H1 (cell line): ENCODE data around the gene GGA1. TPM values are rescaled to one million over a fixed set of nuclear protein-coding genes. Genes with fewer than 3 reads are reported as not detected.

Experiments used
- CBX8 ChIP-seq: fragments of 300-800, 300-1000 bp; sonication (generic); IDR thresholded peaks from 2 replicates; pipeline ENCODE4 v1.7.1; 2016; ENCODE audit warnings: low read depth, low read length, borderline replicate concordance
- CREB1 ChIP-seq: IDR thresholded peaks from 2 replicates; pipeline ENCODE4 v1.6.1; 2012; ENCODE audit warnings: inconsistent platforms
- JUND ChIP-seq: IDR thresholded peaks from 2 replicates; pipeline ENCODE4 v1.6.1; 2011; ENCODE audit warnings: mild to moderate bottlenecking, improper control_type of control experiment, low read length
- KDM4A ChIP-seq: IDR thresholded peaks from one replicate; pipeline ENCODE4 v1.7.1; 2012; ENCODE audit warnings: low read depth, mild to moderate bottlenecking, moderate library complexity, low read length, inconsistent platforms; ENCODE audit not compliant: severe bottlenecking
- KDM5A ChIP-seq: fragments of 200-600 bp; IDR thresholded peaks from 2 replicates; pipeline ENCODE4 v1.7.1; 2012; ENCODE audit warnings: mild to moderate bottlenecking, low read length, inconsistent platforms, mixed read lengths
- NANOG ChIP-seq: IDR thresholded peaks from 2 replicates; pipeline ENCODE4 v1.6.1; 2011; ENCODE audit warnings: low read length, low read depth, mild to moderate bottlenecking, inconsistent platforms; ENCODE audit not compliant: insufficient read depth, poor library complexity, severe bottlenecking
- POU5F1 ChIP-seq: IDR thresholded peaks from 2 replicates; pipeline ENCODE4 v1.6.1; 2011; ENCODE audit warnings: low read depth, mild to moderate bottlenecking, low read length, moderate library complexity
- RFX5 ChIP-seq: IDR thresholded peaks from 2 replicates; pipeline ENCODE4 v1.6.1; 2011; ENCODE audit warnings: low read depth, low read length, improper control_type of control experiment, borderline replicate concordance
- RXRA ChIP-seq: IDR thresholded peaks from 2 replicates; pipeline ENCODE4 v1.6.1; 2011; ENCODE audit warnings: low read depth, mild to moderate bottlenecking, low read length, moderate library complexity; ENCODE audit not compliant: insufficient read depth
- SP1 ChIP-seq: IDR thresholded peaks from 2 replicates; pipeline ENCODE4 v1.6.1; 2011; ENCODE audit warnings: low read depth, low read length
- TAF1 ChIP-seq: IDR thresholded peaks from 2 replicates; pipeline ENCODE4 v1.6.1; 2011; ENCODE audit warnings: mild to moderate bottlenecking, low read depth, low read length
- TBP ChIP-seq: IDR thresholded peaks from 2 replicates; pipeline ENCODE4 v1.6.1; 2011; ENCODE audit warnings: low read depth, low read length, improper control_type of control experiment
- TCF12 ChIP-seq: IDR thresholded peaks from 2 replicates; pipeline ENCODE4 v1.6.1; 2011; ENCODE audit warnings: low read depth, mild to moderate bottlenecking, low read length
- polyA plus RNA-seq, 7 experiments: library from polyadenylated mRNA; depleted of rRNA in 3 of 7; stranded (reverse) in 5 of 7; unstranded in 2 of 7; fragments of >200 nt in 5 of 7; fragments of 200-250 nt in 2 of 7; gene quantifications; 1 replicate in 5 of 7; 2 replicates in 1 of 7; 4 replicates in 1 of 7; pipeline versions ENCODE4 v1.2.1 to v1.2.3, GENCODE V29; 2011 to 2013; ENCODE audit warnings: missing spikeins in 2 of 7, mixed read lengths in 2 of 7
- total RNA-seq: library from RNA; stranded (reverse); fragmentation: NEBNext Ultra II Directional; extraction: Animal tissue kit (Norgen Biotek cat#: 25700); gene quantifications from 2 replicates; pipeline ENCODE4 v1.2.1, GENCODE V29; 2021
- TF ChIP-seq, protein P1 (sequence below): IDR thresholded peaks from 2 replicates; pipeline ENCODE4 v1.6.1; 2012; ENCODE audit warnings: inconsistent platforms

The GGA1 gene
- total and polyA plus RNA-seq, 2 of the 8 experiments (the other 6 are each of a cell fraction or from before 2014, with no cell fraction given): 49.3 to 57.2 TPM

DNA sequence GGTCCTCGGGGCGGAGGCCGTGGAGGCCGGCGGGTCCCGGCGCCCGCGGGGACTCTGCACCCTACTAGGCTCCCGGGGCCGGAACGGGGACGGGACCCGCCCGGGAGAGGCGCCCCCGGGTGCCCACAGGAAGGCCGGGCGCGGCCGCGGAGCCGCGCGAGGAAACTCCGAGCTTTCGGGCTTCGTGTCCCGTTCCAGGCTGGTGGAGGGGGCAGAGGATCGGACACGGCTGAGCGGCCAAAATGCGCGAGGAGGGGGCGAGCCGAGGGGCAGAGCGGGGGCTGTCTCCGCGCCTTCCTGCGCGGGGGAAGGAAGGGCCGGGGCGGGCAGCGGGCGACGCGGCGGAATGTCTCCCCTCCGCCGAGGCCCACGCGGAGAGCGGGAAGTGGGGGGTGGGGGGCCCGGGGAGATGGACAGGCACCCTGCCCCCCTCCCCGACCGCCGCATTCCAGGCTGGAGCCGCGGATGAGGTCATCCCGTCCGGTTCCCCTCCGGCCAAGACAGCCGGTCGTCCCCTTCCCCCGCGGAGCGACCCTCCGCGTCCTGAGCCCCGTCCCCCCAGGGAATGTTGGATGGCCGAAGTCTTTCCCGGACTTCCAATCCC lies 47.9 kb upstream of the GGA1 start (continued):
- TF ChIP-seq SP1 (no peak), POU5F1 (no peak), CBX8 (no peak), TAF1 (no peak; the same call in 1 of the 2 replicates), RFX5 (no peak), KDM4A (no peak), TCF12 (no peak), KDM5A (no peak), TBP (no peak), JUND (no peak; the same call in 1 of the 2 replicates), NANOG (no peak), CREB1 (no peak), RXRA (no peak)
- TF ChIP-seq, protein P1, sequence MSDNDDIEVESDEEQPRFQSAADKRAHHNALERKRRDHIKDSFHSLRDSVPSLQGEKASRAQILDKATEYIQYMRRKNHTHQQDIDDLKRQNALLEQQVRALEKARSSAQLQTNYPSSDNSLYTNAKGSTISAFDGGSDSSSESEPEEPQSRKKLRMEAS: peak; percentile 20; the same call in 1 of the 2 replicates
- TF ChIP-seq, all 59 proteins: peak for 3
